Ascending aorta (tissue), 2 donors: ENCODE results near the gene JAG1. TPM values are rescaled to one million over a fixed set of nuclear protein-coding genes. Genes with fewer than 3 reads are reported as not detected.
A peak's percentile ranks its signal among the peaks of the same experiment; 100 is the strongest.

Source experiments
- DNase-seq, 2 donors: peaks; one replicate each; pipeline ENCODE4 v3.0.0-alpha.2; 2019; ENCODE audit warnings: low spot score in 2 of 2
- H3K27ac ChIP-seq, 2 donors: fragments of 200-600 bp; sonication (generic); one replicate each; pipeline ENCODE4 v1.5.1; 2016 to 2017; ENCODE audit warnings: mild to moderate bottlenecking in 1 of 2
- H3K27me3 ChIP-seq: fragments of 200-600 bp; sonication (generic); one replicate; pipeline ENCODE4 v1.5.1; 2017
- H3K36me3 ChIP-seq, 2 donors: fragments of 200-600 bp; sonication (generic); one replicate each; pipeline ENCODE4 v1.5.1; 2016
- H3K4me1 ChIP-seq, 2 donors: fragments of 200-600 bp; sonication (generic); one replicate each; pipeline ENCODE4 v1.5.1; 2016 to 2017; ENCODE audit warnings: mild to moderate bottlenecking in 1 of 2
- H3K4me3 ChIP-seq, 2 donors: fragments of 200-600 bp; sonication (generic); one replicate each; pipeline ENCODE4 v1.5.1; 2016 to 2017; ENCODE audit warnings: mild to moderate bottlenecking in 1 of 2
- H3K9me3 ChIP-seq, 2 donors: fragments of 200-600 bp; sonication (generic); one replicate each; pipeline ENCODE4 v1.5.1; 2016
- CTCF ChIP-seq, 3 experiments: fragments of 200-600 bp in 2 of 3; fragments of 450-650 bp in 1 of 3; sonication (generic) in 2 of 3; IDR thresholded peaks; one replicate each; pipeline ENCODE4 v1.5.1; 2016 to 2019; ENCODE audit warnings: antibody characterized with exemption in 3 of 3, mild to moderate bottlenecking in 1 of 3, moderate library complexity in 1 of 3
- intact Hi-C: fragments of 100-400 bp; cut with DNase I; formaldehyde crosslinking; loops from one replicate; pipeline ENCODE4 v1.15.1; 2023
- total RNA-seq: library from RNA; depleted of rRNA; stranded (reverse); fragments of >200 nt; gene quantifications from one replicate; pipeline ENCODE4 v1.1.0, GENCODE V29; 2016

Gene JAG1
- total RNA-seq, 1 donor from 2014 or later = 101 TPM

GRCh38 chr20:10604865-10605440 is 68.8 kb downstream of the JAG1 start:
- Histone ChIP-seq H3K9me3 (no peaks in the 10 kb centered on the region), H3K27me3 (no peaks in the 10 kb centered on the region), H3K4me1 (peaks cover 12 to 46% of the 10 kb centered on the region in 2 donors), H3K4me3 (no peak overlapping the region), H3K27ac (peak overlapping the region; percentile 87 to 96), H3K36me3 (no peaks in the 10 kb centered on the region)
- DNase-seq = no peak
- no peak for TF ChIP-seq CTCF (IDR thresholded peaks at IDR 0.05)
- intact Hi-C loops = loop anchor here (1.0 to 10.0 kb wide), 4 partner anchors 12 to 170 kb away; partner anchors contain the start of genes MKKS and SLX4IP

GRCh38 chr20:10603971-10604864 is 69.6 kb downstream of the JAG1 start:
- DNase-seq = peak; percentile 39 to 91
- Histone ChIP-seq H3K4me1 (peaks cover 12 to 42% of the 10 kb centered on the region in 2 donors), H3K27me3 (no peaks in the 10 kb centered on the region), H3K27ac (peak overlapping the region; percentile 87 to 96), H3K4me3 (peak overlapping the region in 1 of 2 donors; percentile 45), H3K36me3 (no peaks in the 10 kb centered on the region), H3K9me3 (no peaks in the 10 kb centered on the region)
- no peak for TF ChIP-seq CTCF (IDR thresholded peaks at IDR 0.05)
- intact Hi-C loops = loop anchor here (1.0 to 10.0 kb wide), 4 partner anchors 11 to 169 kb away; partner anchors contain the start of genes MKKS and SLX4IP

GRCh38 chr20:10603378-10603777 is 70.4 kb downstream of the JAG1 start:
- intact Hi-C loops = loop anchor here (10.0 kb wide), 1 partner anchor 169 kb away; the partner anchor contains the start of genes MKKS and SLX4IP
- no peak for DNase-seq
- H3K36me3 ChIP-seq = no peaks in the 10 kb centered on the region

GRCh38 chr20:10602221-10602871 is 71.5 kb downstream of the JAG1 start:
- Histone ChIP-seq H3K9me3 (no peaks in the 10 kb centered on the region), H3K27ac (peak overlapping the region; percentile 87 to 96), H3K4me3 (no peak overlapping the region), H3K36me3 (no peaks in the 10 kb centered on the region), H3K27me3 (no peaks in the 10 kb centered on the region), H3K4me1 (peaks cover 12 to 34% of the 10 kb centered on the region in 2 donors)
- TF ChIP-seq CTCF (IDR thresholded peaks at IDR 0.05) = no peak
- intact Hi-C loops = loop anchor here (10.0 kb wide), 1 partner anchor 168 kb away; the partner anchor contains the start of genes MKKS and SLX4IP
- no peak for DNase-seq

More at GRCh38 chr20:10603378-10603777, 70.4 kb downstream of the JAG1 start:
- no peak for TF ChIP-seq CTCF (IDR thresholded peaks at IDR 0.05)
- Histone ChIP-seq H3K9me3 (no peaks in the 10 kb centered on the region), H3K4me1 (peaks cover 12 to 36% of the 10 kb centered on the region in 2 donors), H3K27ac (peak overlapping the region; percentile 87 to 96), H3K4me3 (no peak overlapping the region), H3K27me3 (no peaks in the 10 kb centered on the region)

GRCh38 chr20:10597637-10598036 is 76.2 kb downstream of the JAG1 start:
- Histone ChIP-seq H3K9me3 (no peaks in the 10 kb centered on the region), H3K4me1 (peaks cover 0 to 27% of the 10 kb centered on the region in 2 donors), H3K36me3 (no peaks in the 10 kb centered on the region), H3K27me3 (no peaks in the 10 kb centered on the region), H3K4me3 (no peak overlapping the region), H3K27ac (no peak overlapping the region)
- TF ChIP-seq CTCF (IDR thresholded peaks at IDR 0.05) = no peak
- intact Hi-C loops = no loop called here
- DNase-seq = no peak
